Liver (tissue), 9 donors: ENCODE results near the gene FRAS1. TPM values are rescaled to one million over a fixed set of nuclear protein-coding genes. Genes with fewer than 3 reads are reported as not detected.

Experiments
- DNase-seq: peaks from one replicate; pipeline ENCODE4 v3.0.0-alpha.2; 2017; ENCODE audit warnings: low spot score
- H3K27ac ChIP-seq, 2 donors: one replicate each; pipeline ENCODE4 v1.7.0; 2013; ENCODE audit warnings: inconsistent platforms in 2 of 2, low read length in 2 of 2, control low read depth in 1 of 2, low read depth in 1 of 2, mild to moderate bottlenecking in 1 of 2
- H3K27me3 ChIP-seq, 4 donors: one replicate each; pipeline versions ENCODE4 v1.6.1 to v1.7.0; 2013; ENCODE audit warnings: low read length in 3 of 4, inconsistent platforms in 1 of 4, mild to moderate bottlenecking in 1 of 4, moderate library complexity in 1 of 4; ENCODE audit not compliant: control insufficient read depth in 4 of 4, insufficient read depth in 4 of 4
- H3K36me3 ChIP-seq, 4 donors: one replicate each; pipeline versions ENCODE4 v1.6.1 to v1.7.0; 2013; ENCODE audit warnings: low read length in 3 of 4, mild to moderate bottlenecking in 3 of 4, low read depth in 1 of 4, moderate library complexity in 1 of 4; ENCODE audit not compliant: control insufficient read depth in 4 of 4, insufficient read depth in 3 of 4
- H3K4me1 ChIP-seq, 4 donors: one replicate each; pipeline versions ENCODE4 v1.6.1 to v1.7.0; 2013; ENCODE audit warnings: low read length in 3 of 4, mild to moderate bottlenecking in 3 of 4, moderate library complexity in 1 of 4; ENCODE audit not compliant: control insufficient read depth in 4 of 4, insufficient read depth in 4 of 4
- H3K4me3 ChIP-seq, 3 donors: one replicate each; pipeline versions ENCODE4 v1.6.1 to v1.7.0; 2013; ENCODE audit warnings: low read length in 3 of 3, control low read depth in 1 of 3, low read depth in 1 of 3, mild to moderate bottlenecking in 1 of 3
- H3K9ac ChIP-seq, 2 donors: one replicate each; pipeline ENCODE4 v1.7.0; 2013; ENCODE audit warnings: low read length in 2 of 2, mild to moderate bottlenecking in 2 of 2, moderate library complexity in 2 of 2, control low read depth in 1 of 2, low read depth in 1 of 2
- H3K9me3 ChIP-seq, 4 donors: one replicate each; pipeline versions ENCODE4 v1.6.1 to v1.7.0; 2013; ENCODE audit warnings: low read length in 3 of 4; ENCODE audit not compliant: control insufficient read depth in 4 of 4
- EGR1 ChIP-seq, 2 donors: IDR thresholded peaks; 2 replicates each; pipeline ENCODE4 v1.6.1; 2016 to 2018; ENCODE audit warnings: antibody characterized with exemption in 2 of 2, low read depth in 2 of 2
- FOXA1 ChIP-seq: IDR thresholded peaks from 2 replicates; pipeline ENCODE4 v1.6.1; 2016; ENCODE audit warnings: antibody characterized with exemption
- FOXA2 ChIP-seq: IDR thresholded peaks from 2 replicates; pipeline ENCODE4 v1.6.1; 2016; ENCODE audit warnings: antibody characterized with exemption
- GABPA ChIP-seq, 2 donors: IDR thresholded peaks in 1 of 2; conservative IDR thresholded peaks in 1 of 2; 2 replicates each; pipeline ENCODE4 v1.6.1; 2016; ENCODE audit warnings: antibody characterized with exemption in 2 of 2, mild to moderate bottlenecking in 1 of 2, moderate library complexity in 1 of 2
- HNF4A ChIP-seq, 2 donors: conservative IDR thresholded peaks; 2 replicates each; pipeline ENCODE4 v1.6.1; 2016; ENCODE audit warnings: antibody characterized with exemption in 2 of 2, mild to moderate bottlenecking in 2 of 2
- HNF4G ChIP-seq: IDR thresholded peaks from 2 replicates; pipeline ENCODE4 v1.6.1; 2016; ENCODE audit warnings: antibody characterized with exemption
- JUND ChIP-seq, 2 donors: IDR thresholded peaks; 2 replicates each; pipeline ENCODE4 v1.6.1; 2016; ENCODE audit warnings: antibody characterized with exemption in 2 of 2
- NR2F2 ChIP-seq: IDR thresholded peaks from 2 replicates; pipeline ENCODE4 v1.6.1; 2016; ENCODE audit warnings: antibody characterized with exemption
- RAD21 ChIP-seq, 2 donors: IDR thresholded peaks; 2 replicates each; pipeline ENCODE4 v1.6.1; 2016; ENCODE audit warnings: antibody characterized with exemption in 2 of 2, mild to moderate bottlenecking in 2 of 2
- RXRA ChIP-seq, 2 donors: IDR thresholded peaks; 2 replicates each; pipeline ENCODE4 v1.6.1; 2017 to 2018; ENCODE audit warnings: antibody characterized with exemption in 2 of 2, mild to moderate bottlenecking in 1 of 2
- SP1 ChIP-seq: IDR thresholded peaks from 2 replicates; pipeline ENCODE4 v1.6.1; 2018; ENCODE audit warnings: antibody characterized with exemption, mild to moderate bottlenecking
- TAF1 ChIP-seq: conservative IDR thresholded peaks from 2 replicates; pipeline ENCODE4 v1.6.1; 2016; ENCODE audit warnings: antibody characterized with exemption, mild to moderate bottlenecking
- YY1 ChIP-seq: IDR thresholded peaks from 2 replicates; pipeline ENCODE4 v1.6.1; 2016; ENCODE audit warnings: antibody characterized with exemption, mild to moderate bottlenecking
- WGBS: extraction: QIAGEN DNeasy Blood & Tissue Kit; methylation state at CpG from one replicate; pipeline ENCODE4 v1.1.7; 2013; 5-methylcytosine and 5-hydroxymethylcytosine counted together
- polyA plus RNA-seq, 2 donors: library from polyadenylated mRNA; stranded (reverse) in 1 of 2; unstranded in 1 of 2; fragments of 200-250 nt in 1 of 2; fragments of >200 nt in 1 of 2; fragmentation: Nextera tagmentation in 1 of 2; extraction: Ambion mirVana in 1 of 2; gene quantifications; one replicate each; pipeline versions ENCODE4 v1.2.1 to v1.2.3, GENCODE V29; 2013 to 2015
- total RNA-seq, 2 donors: library from RNA; depleted of rRNA; stranded (reverse); fragments of >200 nt; gene quantifications; one replicate each; pipeline ENCODE4 v1.2.3, GENCODE V29; 2014
- TF ChIP-seq, protein P1 (sequence below): IDR thresholded peaks from 2 replicates; pipeline ENCODE4 v1.6.1; 2016; ENCODE audit warnings: antibody characterized with exemption
- TF ChIP-seq, protein P2 (sequence below): IDR thresholded peaks from 2 replicates; pipeline ENCODE4 v1.6.1; 2016; ENCODE audit warnings: antibody characterized with exemption
- TF ChIP-seq, protein P3 (sequence below): IDR thresholded peaks from 2 replicates; pipeline ENCODE4 v1.6.1; 2016; ENCODE audit warnings: antibody characterized with exemption, mild to moderate bottlenecking
- TF ChIP-seq, protein P4 (sequence below): IDR thresholded peaks from 2 replicates; pipeline ENCODE4 v1.6.1; 2016; ENCODE audit warnings: antibody characterized with exemption
- TF ChIP-seq, protein P5 (sequence below): fragments of 150-350 bp; IDR thresholded peaks from 2 replicates; pipeline ENCODE4 v1.5.1; 2017; ENCODE audit warnings: improper control_type of control experiment, low read depth, low read length; ENCODE audit not compliant: missing input control
- donor health status: healthy.
- donor health status: healthy.
- donor health status: healthy.
- donor health status: healthy.
- donor health status: healthy.

Gene FRAS1
- total and polyA plus RNA-seq, 4 donors = 0.08 to 6.0 (median 1.1) TPM

DNA sequence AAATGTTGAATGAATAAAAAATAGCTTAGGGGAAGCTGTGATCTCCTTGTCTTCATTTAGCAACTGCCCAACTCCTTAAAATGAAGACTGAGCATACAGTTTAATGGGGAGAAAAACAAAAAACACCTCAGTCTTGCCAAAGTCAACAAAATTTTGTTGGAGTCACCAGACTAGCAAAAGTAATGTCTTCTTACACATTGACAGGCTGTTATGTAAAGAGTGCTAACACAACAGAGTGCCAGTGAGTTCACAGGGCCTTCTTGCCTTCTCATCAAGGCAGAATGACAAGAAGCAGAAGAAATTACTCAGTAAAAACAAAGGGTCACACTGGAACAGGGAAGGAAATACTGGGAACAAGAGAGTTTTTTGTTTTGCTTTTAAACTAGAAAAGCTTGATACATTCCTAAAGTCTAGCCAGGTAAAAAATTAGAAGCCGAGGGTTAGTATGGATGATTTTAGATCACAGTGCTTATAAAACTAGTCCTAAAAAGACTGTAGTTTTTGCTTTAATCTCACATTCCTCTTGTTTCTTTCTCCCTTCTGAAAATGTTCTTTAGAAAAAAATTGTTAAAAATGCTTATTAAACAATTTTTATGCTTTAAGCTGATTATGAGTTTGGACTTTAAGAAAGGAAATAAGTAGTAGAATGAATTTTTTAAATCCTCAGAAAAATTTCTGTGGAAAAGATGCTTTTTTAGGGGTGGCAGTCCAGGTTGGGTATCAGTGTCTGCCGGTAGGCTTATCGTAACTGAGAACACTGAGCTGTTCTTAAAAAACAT, 38.7 kb upstream of the FRAS1 start:
- H3K27me3 ChIP-seq = no peaks in the 10 kb centered on the region
- no peaks in the 10 kb centered on the region for H3K36me3 ChIP-seq
- H3K4me1 ChIP-seq = no peaks in the 10 kb centered on the region
- H3K27ac ChIP-seq = no peak overlapping the region
- TF ChIP-seq, protein P1, sequence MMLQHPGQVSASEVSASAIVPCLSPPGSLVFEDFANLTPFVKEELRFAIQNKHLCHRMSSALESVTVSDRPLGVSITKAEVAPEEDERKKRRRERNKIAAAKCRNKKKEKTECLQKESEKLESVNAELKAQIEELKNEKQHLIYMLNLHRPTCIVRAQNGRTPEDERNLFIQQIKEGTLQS = no peak
- TF ChIP-seq HNF4G (no peak), RAD21 (IDR thresholded peaks at IDR 0.05) (no peak), HNF4A (conservative IDR thresholded peaks at IDR 0.05) (no peak), RXRA (IDR thresholded peaks at IDR 0.05) (no peak), TAF1 (no peak), NR2F2 (no peak), JUND (IDR thresholded peaks at IDR 0.05) (no peak), FOXA1 (no peak), EGR1 (IDR thresholded peaks at IDR 0.05; ENCODE audit: low read depth in 2 of 2) (no peak), YY1 (no peak), SP1 (no peak), FOXA2 (no peak), GABPA (IDR thresholded peaks at IDR 0.05 in 1 of 2, conservative IDR thresholded peaks at IDR 0.05 in 1 of 2) (no peak)
- TF ChIP-seq, protein P2, sequence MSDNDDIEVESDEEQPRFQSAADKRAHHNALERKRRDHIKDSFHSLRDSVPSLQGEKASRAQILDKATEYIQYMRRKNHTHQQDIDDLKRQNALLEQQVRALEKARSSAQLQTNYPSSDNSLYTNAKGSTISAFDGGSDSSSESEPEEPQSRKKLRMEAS = no peak
- TF ChIP-seq, protein P3, sequence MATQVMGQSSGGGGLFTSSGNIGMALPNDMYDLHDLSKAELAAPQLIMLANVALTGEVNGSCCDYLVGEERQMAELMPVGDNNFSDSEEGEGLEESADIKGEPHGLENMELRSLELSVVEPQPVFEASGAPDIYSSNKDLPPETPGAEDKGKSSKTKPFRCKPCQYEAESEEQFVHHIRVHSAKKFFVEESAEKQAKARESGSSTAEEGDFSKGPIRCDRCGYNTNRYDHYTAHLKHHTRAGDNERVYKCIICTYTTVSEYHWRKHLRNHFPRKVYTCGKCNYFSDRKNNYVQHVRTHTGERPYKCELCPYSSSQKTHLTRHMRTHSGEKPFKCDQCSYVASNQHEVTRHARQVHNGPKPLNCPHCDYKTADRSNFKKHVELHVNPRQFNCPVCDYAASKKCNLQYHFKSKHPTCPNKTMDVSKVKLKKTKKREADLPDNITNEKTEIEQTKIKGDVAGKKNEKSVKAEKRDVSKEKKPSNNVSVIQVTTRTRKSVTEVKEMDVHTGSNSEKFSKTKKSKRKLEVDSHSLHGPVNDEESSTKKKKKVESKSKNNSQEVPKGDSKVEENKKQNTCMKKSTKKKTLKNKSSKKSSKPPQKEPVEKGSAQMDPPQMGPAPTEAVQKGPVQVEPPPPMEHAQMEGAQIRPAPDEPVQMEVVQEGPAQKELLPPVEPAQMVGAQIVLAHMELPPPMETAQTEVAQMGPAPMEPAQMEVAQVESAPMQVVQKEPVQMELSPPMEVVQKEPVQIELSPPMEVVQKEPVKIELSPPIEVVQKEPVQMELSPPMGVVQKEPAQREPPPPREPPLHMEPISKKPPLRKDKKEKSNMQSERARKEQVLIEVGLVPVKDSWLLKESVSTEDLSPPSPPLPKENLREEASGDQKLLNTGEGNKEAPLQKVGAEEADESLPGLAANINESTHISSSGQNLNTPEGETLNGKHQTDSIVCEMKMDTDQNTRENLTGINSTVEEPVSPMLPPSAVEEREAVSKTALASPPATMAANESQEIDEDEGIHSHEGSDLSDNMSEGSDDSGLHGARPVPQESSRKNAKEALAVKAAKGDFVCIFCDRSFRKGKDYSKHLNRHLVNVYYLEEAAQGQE = no peak
- TF ChIP-seq, protein P4, sequence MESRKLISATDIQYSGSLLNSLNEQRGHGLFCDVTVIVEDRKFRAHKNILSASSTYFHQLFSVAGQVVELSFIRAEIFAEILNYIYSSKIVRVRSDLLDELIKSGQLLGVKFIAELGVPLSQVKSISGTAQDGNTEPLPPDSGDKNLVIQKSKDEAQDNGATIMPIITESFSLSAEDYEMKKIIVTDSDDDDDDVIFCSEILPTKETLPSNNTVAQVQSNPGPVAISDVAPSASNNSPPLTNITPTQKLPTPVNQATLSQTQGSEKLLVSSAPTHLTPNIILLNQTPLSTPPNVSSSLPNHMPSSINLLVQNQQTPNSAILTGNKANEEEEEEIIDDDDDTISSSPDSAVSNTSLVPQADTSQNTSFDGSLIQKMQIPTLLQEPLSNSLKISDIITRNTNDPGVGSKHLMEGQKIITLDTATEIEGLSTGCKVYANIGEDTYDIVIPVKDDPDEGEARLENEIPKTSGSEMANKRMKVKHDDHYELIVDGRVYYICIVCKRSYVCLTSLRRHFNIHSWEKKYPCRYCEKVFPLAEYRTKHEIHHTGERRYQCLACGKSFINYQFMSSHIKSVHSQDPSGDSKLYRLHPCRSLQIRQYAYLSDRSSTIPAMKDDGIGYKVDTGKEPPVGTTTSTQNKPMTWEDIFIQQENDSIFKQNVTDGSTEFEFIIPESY = no peak
- TF ChIP-seq, protein P5, sequence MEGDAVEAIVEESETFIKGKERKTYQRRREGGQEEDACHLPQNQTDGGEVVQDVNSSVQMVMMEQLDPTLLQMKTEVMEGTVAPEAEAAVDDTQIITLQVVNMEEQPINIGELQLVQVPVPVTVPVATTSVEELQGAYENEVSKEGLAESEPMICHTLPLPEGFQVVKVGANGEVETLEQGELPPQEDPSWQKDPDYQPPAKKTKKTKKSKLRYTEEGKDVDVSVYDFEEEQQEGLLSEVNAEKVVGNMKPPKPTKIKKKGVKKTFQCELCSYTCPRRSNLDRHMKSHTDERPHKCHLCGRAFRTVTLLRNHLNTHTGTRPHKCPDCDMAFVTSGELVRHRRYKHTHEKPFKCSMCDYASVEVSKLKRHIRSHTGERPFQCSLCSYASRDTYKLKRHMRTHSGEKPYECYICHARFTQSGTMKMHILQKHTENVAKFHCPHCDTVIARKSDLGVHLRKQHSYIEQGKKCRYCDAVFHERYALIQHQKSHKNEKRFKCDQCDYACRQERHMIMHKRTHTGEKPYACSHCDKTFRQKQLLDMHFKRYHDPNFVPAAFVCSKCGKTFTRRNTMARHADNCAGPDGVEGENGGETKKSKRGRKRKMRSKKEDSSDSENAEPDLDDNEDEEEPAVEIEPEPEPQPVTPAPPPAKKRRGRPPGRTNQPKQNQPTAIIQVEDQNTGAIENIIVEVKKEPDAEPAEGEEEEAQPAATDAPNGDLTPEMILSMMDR = no peak
- no peak for DNase-seq
- WGBS = 98% methylated on average over 3 of the region's 3 CpGs
- H3K4me3 ChIP-seq = no peak overlapping the region
- H3K9me3 ChIP-seq = no peaks in the 10 kb centered on the region
- no peak overlapping the region for H3K9ac ChIP-seq
